Ishikawa (cell line): Measurements from ENCODE around the gene MTA2.

Source experiments
- CEBPB ChIP-seq: IDR thresholded peaks from 2 replicates; pipeline ENCODE4 v1.6.1; 2012
- CREB1 ChIP-seq: IDR thresholded peaks from 2 replicates; pipeline ENCODE4 v1.6.1; 2012; ENCODE audit warnings: low read depth
- EGR1 ChIP-seq: IDR thresholded peaks from 2 replicates; pipeline ENCODE4 v1.6.1; 2012
- EP300 ChIP-seq: IDR thresholded peaks from 2 replicates; pipeline ENCODE4 v1.6.1; 2012; ENCODE audit warnings: borderline replicate concordance
- FOXM1 ChIP-seq: IDR thresholded peaks from 2 replicates; pipeline ENCODE4 v1.6.1; 2012; ENCODE audit warnings: low read depth, borderline replicate concordance
- MAX ChIP-seq: IDR thresholded peaks from 2 replicates; pipeline ENCODE4 v1.6.1; 2012
- NFIC ChIP-seq: IDR thresholded peaks from 2 replicates; pipeline ENCODE4 v1.6.1; 2012
- RAD21 ChIP-seq: IDR thresholded peaks from 2 replicates; pipeline ENCODE4 v1.6.1; 2012; ENCODE audit warnings: low read depth
- REST ChIP-seq: IDR thresholded peaks from 2 replicates; pipeline ENCODE4 v1.6.1; 2012; ENCODE audit warnings: low read depth, mild to moderate bottlenecking
- TAF1 ChIP-seq: IDR thresholded peaks from 2 replicates; pipeline ENCODE4 v1.6.1; 2012; ENCODE audit warnings: low read depth, mild to moderate bottlenecking
- TCF12 ChIP-seq: IDR thresholded peaks from 2 replicates; pipeline ENCODE4 v1.6.1; 2012; ENCODE audit warnings: low read depth
- TEAD4 ChIP-seq: IDR thresholded peaks from 2 replicates; pipeline ENCODE4 v1.6.1; 2012
- USF1 ChIP-seq: IDR thresholded peaks from 2 replicates; pipeline ENCODE4 v1.6.1; 2012
- YY1 ChIP-seq: IDR thresholded peaks from 2 replicates; pipeline ENCODE4 v1.6.1; 2012; ENCODE audit warnings: low read depth
- ZBTB7A ChIP-seq: IDR thresholded peaks from 2 replicates; pipeline ENCODE4 v1.6.1; 2012; ENCODE audit warnings: low read depth

Gene MTA2

GRCh38 chr11:62621027-62621566 lies 19.4 kb upstream of the MTA2 start:
- TF ChIP-seq YY1 (no peak), NFIC (no peak), TEAD4 (no peak), EGR1 (no peak), ZBTB7A (no peak), USF1 (no peak), TCF12 (no peak), CREB1 (no peak), CEBPB (no peak), RAD21 (no peak), TAF1 (no peak), MAX (no peak), REST (no peak), FOXM1 (no peak), EP300 (no peak)

- TF ChIP-seq ZBTB7A (no peak), CEBPB (no peak), FOXM1 (no peak), TEAD4 (no peak), USF1 (no peak), CREB1 (no peak), NFIC (no peak), EGR1 (no peak), TCF12 (no peak), RAD21 (no peak), EP300 (no peak), TAF1 (no peak), MAX (no peak)
Observed at GRCh38 chr11:62615521-62615920, 13.9 kb upstream of the MTA2 start.

- TF ChIP-seq MAX (peak; percentile 79), REST (no peak), EP300 (no peak), RAD21 (no peak), USF1 (no peak), EGR1 (no peak), TAF1 (no peak)
Observed at GRCh38 chr11:62614275-62614674, 12.6 kb upstream of the MTA2 start.

GRCh38 chr11:62613291-62613778 lies 11.7 kb upstream of the MTA2 start:
- TF ChIP-seq MAX = no peak
- no peak for TF ChIP-seq YY1
- no peak for TF ChIP-seq REST
- TF ChIP-seq NFIC = no peak
- no peak for TF ChIP-seq EGR1
- TF ChIP-seq TCF12 = no peak
- TF ChIP-seq CEBPB = no peak
- TF ChIP-seq CREB1 = no peak
- TF ChIP-seq USF1 = no peak
- no peak for TF ChIP-seq ZBTB7A
